Amniotic epithelial cell (primary cell): ENCODE data around the gene GJC1.

Source experiments
- DNase-seq: peaks from one replicate; pipeline ENCODE4 v3.0.0-alpha.2; 2010; ENCODE audit warnings: low read depth

GJC1 gene

GRCh38 chr17:44777394-44778348 is 52.4 kb downstream of the GJC1 start:
- no peak for DNase-seq

- DNase-seq = no peak
Measured at GRCh38 chr17:44776628-44777393, 53.3 kb downstream of the GJC1 start.

GRCh38 chr17:44775838-44776621 is 54.1 kb downstream of the GJC1 start:
- no peak for DNase-seq

- peak; percentile 95 for DNase-seq
Measured at GRCh38 chr17:44775136-44775837, 54.8 kb downstream of the GJC1 start.

GRCh38 chr17:44774271-44775135 is 55.6 kb downstream of the GJC1 start:
- peak; percentile 23 for DNase-seq

- no peak for DNase-seq
Measured at GRCh38 chr17:44773140-44773539, 56.9 kb downstream of the GJC1 start.

- DNase-seq = no peak
Measured at GRCh38 chr17:44772308-44773045, 57.6 kb downstream of the GJC1 start.

GRCh38 chr17:44770166-44770925 is 59.7 kb downstream of the GJC1 start:
- DNase-seq = no peak

GRCh38 chr17:44769647-44770084 is 60.4 kb downstream of the GJC1 start:
- DNase-seq = no peak

GRCh38 chr17:44769230-44769629 is 60.9 kb downstream of the GJC1 start:
- DNase-seq = no peak

GRCh38 chr17:44768505-44769142 is 61.5 kb downstream of the GJC1 start:
- no peak for DNase-seq

GRCh38 chr17:44767493-44767892 is 62.6 kb downstream of the GJC1 start:
- no peak for DNase-seq

- no peak for DNase-seq
Measured at GRCh38 chr17:44766409-44767038, 63.6 kb downstream of the GJC1 start.

GRCh38 chr17:44765965-44766364 is 64.1 kb downstream of the GJC1 start:
- DNase-seq = no peak

GRCh38 chr17:44763170-44763569 is 66.9 kb downstream of the GJC1 start:
- no peak for DNase-seq

GRCh38 chr17:44761932-44762810 is 67.9 kb downstream of the GJC1 start:
- DNase-seq = no peak
